Activated T-helper 1 cell treated with Interleukin-2 at 50 U/mL for 16 hours (primary cell): ENCODE results near the gene CACNA2D4.
A peak's percentile ranks its signal among the peaks of the same experiment; 100 is the strongest.

ENCODE experiments used
- DNase-seq: peaks from one replicate; pipeline ENCODE4 v3.0.0-alpha.2; 2020; ENCODE audit warnings: low read depth

Gene CACNA2D4

DNA sequence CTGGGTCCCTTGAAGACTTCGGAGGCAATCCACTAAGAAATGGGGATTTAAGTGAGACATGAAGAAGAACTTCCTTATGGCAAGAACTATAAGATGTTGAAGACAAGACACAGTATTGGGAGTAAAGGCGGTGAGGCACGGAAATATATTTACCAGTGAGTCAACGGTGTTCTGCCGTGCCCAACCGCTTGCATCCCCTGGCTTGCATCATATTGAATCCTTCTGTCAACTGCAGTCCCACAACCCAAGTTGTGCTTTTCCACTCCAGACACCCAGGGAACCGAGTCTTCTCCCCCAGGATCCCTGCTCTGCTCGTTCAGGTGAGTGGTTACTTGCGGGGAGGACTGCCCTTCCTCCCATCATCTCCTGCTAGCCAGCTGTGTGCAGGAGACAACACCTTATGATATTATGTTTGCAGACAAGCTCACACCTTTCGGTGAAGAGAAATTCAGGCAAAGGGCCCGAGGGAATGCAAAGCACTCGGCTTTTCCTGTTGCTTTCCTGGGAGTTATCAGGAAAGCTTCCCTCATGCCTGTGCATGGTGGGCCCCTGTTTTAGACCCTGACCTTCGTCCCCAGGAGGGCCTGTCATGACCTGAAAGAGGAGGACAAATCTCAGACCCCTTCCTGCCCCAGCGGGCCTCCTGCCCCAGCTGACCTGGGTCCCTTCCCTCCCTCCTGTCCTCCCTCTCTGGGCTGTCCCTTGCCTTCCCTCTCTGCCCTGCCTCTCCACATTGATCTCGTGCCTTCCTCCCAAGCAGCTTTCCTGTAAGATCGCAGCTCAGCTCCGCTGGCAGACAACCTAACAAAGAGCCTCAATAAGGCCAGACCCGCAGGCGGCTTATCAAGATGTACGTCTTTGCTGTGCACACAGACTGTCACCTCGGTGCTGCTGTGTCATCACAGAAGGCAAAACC lies 102.4 kb downstream of the CACNA2D4 start:
- no peak for DNase-seq

DNA sequence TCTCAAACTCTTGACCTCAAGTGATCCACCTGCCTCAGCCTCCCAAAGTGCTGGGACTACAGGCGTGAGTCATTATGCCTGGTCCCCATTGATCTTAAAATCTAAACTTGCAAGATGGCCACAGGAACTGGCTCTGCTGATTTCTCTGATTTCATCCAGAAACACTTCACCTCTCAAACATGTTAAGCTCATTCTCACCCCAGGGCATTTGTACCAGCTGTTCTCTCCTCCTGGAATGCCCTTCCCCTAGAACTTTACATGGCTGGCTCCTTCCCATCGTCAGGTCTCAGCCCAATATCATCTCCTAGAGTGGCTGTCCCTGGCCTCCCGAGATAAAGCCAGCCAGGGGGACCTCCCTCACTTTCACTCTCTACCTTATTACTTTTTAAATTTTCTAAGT lies 103.3 kb downstream of the CACNA2D4 start:
- DNase-seq = no peak

DNA sequence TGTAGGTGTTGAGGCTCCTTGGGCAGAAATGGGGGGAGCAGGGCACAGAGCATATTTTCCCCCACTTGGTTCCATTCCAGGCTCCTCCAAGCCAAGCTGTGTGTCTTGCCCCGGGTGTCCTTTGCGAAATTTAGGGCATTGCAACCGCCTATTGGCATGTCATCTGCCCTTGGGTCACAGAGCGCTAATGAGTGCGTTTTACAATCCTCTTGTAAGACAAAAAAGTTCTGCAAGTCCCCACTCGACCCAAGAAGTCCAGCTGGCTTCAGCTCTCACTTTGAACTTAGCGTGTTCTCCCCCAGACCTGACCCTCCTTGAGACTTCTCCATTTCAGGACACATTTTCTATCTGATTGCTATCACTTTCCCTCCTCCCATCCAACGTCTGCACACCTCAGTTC lies 104.2 kb downstream of the CACNA2D4 start:
- DNase-seq = no peak

DNA sequence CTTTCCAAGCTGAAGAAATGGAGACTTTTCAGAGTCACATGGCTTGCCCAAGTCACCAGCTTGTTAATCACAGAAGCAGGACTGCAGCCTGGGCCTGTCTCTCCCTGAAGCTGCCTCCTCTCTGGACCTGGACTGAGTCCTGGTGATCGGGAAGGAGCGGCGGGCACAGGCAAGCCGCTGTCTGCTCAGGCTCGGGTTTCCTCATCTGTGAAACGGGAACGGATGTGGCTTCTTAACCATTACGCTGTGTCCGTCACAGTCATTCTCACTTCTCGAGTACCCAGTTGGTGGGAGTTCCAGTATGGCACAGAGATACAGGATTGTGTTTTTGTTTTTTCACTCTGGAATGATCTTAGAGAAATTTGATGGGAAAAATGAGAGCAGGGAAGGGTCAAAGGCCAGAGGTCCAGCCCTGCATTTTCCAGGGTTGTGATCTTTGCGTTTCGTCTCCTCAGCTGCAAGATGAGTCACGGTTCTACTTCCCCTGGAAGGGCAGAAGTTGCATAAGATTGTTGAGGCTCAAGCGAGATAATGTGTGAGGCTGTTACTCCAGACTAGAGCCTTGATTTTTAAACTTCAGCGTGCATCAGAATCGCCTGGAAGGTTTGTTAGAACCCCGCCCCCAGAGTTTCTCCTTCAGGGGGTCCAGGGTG lies 105.7 kb downstream of the CACNA2D4 start:
- DNase-seq = no peak

DNA sequence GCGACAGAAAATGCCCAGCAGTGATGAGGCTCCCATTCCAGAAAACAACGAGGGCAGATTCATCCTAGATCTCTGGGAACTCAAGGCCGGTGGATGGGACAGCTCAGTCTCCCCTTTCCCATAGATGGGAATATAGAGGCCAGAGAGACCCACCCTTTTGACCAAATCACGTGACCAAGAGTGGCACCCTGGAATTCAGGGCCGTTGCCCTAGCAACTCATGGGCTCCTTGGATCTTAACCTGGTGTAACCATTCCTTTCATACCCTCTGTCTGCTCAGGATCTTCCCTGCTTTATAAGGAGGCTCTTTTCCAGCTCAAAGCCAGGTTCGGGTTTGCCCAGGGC lies 106.5 kb downstream of the CACNA2D4 start:
- DNase-seq = no peak

DNA sequence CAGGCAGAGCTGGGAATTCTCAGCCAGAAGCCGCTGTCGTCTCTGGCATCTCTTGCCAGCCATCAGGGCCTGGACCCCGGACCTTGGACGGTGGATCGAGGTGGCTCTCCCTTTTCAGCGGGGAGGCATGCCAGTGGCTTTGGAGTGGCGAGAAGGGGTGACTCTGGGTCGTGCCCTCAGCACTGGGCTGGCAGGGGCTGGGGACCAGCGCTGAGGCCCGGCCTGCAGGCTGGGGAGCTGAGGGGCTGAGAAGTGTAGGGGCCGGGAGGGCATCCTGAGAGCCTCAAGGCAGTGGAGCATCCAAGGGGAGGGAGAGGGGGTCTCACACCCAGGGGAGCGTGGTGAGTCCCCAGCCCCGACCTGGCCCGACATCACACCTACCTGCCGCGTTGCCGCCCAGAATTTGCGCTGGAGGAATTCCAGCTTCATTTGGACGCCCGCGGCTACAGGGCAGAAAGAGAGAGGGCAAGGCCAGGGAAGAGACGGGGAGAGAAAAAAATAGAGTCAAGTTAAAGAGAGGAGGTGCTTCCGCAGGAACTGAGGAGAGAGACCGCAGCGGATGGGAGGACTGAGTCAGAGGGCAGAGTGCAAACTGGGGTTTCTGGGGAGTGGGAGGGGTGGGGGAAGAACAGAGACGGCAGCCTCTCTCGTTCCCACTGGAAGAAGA lies 107.0 kb downstream of the CACNA2D4 start:
- no peak for DNase-seq

DNA sequence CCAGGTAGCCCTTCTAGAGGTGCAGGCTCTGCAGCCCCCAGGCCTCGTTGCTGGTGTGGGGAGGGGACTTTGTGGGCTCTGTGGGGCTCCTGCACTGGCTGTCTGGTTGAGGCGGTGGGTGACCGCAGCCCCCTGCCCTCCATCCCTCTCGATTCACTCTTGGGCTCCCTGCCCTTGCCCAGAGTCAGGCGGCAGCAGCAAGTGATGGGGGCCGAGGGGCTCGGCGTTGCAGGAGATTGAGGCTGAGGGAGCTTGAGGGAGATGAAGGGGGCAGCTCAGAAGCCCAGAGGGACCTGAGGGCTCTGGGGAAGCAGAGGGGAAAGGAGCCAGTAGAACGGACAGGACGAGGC lies 107.5 kb downstream of the CACNA2D4 start:
- DNase-seq = no peak

DNA sequence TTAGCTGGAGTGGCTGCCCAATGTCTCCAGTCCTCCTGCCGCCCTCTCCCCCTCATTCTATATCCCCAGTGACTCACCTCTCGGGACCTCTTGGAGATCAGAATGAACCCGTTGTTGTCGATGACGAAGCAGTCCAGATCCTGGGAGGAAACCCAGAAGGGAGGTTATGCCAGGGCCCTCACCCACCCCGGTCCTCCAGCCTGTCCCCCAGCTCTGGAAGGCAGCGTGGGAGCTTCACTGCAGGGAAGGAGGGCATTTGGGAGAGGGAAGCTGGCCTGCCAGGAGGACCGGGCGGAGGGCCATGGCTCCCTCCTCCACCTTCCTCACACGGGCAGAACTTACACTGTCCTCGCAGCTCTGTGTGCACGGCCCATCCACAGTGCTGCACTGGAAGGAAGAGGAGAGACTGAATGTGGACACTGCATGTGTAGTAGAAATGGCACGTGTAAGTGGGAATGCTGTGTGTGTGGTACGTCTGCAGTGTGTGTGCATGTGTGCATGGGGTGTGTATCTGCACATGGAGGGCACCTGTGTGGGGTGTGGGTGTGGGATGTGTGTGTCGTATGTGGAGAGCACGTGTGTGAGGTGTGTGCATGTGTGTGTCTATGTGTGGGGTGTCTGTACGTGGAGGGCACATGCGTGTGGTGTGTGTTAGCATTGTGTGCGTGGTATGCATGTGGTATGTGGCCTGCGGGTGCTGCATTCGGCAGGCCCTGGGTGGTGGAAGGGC lies 108.1 kb downstream of the CACNA2D4 start:
- DNase-seq = no peak

DNA sequence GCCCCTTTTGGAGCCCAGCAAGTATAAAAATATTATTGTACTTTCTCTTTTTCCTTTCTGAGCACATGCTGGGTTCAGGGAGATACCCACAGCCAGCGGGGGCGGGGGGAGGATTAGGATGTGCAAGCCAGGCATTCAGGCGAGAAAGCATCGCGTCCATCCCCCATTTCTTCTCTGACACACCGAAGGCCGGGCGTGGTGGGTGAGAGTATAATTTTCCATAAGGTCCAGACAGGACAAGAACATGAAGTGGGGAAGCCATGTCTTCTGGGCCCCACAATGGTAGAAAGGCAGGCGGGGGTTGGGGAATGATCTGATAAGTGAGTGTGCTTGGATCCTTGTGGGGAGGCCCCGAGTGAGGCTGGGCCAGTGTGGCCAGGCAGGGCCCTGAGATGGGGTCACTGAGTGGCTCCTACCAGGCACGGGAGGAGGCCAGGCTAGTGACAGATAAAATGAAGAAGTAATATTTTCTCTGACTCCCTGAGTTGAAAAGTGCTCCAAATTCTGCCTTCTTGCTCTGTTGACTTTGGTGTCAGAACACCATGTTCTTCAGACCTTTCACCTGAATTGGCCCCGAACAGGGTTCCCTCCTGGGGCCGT lies 108.8 kb downstream of the CACNA2D4 start:
- DNase-seq = no peak

DNA sequence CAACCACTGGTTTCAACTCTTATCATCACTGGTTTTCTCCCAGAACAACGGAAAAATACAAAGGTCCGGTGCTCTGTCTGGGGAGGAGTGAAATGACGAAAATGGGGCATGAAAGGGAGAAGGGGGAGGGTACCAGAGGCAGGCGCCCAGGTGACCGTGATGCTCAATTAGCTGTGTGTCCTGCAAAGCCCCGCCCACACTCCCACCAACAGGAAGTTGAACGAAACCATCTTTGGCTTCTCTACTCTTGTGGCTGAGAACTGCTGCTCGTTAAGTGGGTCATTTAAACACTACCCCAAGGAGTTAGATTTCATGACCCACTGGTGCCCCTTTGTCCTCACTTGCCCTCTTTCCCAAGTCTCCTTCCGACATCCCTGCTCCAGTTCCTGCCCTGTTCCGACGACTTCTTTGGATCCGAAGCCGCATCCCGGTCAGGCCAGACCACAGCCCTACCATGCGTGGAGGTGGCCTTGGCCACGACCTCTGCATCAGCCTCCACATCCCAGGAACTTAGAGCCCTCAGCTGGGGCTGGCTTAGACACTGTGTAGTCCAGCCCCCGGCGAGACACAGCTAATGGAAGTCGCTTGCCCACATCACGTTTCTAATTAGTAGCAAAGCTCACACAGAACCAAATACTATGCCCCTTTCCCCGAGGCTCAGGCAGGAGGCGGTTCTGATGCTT lies 109.5 kb downstream of the CACNA2D4 start:
- DNase-seq = no peak

DNA sequence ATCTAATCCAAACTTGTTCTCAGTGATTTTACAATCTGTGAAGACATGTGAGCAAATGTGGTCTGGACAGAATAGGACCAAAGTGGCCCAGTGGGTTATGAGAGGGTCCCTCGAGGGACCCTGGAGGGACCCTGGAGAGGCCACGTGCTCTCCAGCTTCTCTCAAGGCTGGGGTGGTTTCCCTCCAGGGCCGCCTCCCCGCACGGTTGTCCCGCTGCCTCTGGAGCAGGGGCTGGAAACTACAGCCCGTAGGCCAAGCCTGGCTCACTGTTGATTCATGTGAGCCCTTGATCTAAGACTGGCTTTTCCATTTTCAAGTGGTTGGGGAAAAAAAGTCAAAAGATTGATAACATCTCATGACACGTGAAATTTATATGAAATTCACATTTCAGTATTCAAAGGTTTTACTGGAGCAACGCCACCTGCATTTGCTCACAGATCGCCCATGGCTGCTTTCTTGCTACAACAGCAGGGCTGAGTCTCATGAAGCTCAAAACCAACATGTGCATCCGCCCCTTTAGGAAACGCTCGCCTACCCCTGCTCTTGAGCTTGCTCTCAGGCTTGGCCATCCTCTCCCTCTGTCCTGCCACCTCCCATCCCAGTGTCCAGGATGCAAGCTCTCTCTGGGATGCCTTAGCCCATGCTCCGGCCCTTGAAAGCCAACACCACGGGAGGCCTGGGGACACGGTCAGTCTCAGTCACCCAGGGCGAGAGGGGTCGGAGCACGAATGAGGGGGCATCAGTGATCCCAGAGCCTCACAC lies 110.2 kb downstream of the CACNA2D4 start:
- DNase-seq = no peak

DNA sequence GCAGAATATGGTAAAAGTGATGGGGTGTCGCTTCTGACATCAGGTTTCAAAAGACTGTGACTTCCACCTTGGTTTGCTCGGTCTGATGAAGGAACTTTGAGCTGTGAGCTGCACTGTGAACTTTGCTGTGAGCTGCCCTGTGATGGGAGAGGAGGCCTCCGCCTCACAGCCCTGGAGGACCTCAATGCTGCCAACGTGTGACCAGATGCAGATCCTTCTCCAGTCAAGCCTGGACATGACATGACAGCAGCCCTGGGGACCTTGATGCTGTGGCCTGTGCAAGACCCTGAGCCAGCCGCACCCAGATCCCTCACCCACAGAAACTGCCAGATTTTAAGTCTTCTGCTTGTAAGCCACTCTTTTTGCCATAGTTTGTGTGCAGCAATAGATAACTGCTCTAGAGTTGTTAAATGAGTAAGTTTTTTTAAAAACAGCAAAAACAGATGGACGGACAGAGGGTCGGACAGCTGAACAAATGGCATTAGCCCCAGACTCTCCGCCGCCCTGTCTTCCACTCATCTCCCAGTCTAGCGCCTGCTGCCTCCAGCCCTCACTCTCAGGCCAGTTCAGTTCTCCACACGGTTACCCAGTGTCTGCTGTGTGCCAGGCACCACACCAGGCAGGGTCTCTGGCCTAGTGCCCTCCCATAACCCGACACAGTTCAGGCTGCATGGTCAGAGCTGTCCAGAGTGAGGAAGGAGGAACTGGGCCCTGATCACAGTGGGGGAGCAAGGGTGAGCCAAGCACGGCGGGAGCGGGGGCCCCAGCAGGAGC lies 111.2 kb downstream of the CACNA2D4 start:
- no peak for DNase-seq

DNA sequence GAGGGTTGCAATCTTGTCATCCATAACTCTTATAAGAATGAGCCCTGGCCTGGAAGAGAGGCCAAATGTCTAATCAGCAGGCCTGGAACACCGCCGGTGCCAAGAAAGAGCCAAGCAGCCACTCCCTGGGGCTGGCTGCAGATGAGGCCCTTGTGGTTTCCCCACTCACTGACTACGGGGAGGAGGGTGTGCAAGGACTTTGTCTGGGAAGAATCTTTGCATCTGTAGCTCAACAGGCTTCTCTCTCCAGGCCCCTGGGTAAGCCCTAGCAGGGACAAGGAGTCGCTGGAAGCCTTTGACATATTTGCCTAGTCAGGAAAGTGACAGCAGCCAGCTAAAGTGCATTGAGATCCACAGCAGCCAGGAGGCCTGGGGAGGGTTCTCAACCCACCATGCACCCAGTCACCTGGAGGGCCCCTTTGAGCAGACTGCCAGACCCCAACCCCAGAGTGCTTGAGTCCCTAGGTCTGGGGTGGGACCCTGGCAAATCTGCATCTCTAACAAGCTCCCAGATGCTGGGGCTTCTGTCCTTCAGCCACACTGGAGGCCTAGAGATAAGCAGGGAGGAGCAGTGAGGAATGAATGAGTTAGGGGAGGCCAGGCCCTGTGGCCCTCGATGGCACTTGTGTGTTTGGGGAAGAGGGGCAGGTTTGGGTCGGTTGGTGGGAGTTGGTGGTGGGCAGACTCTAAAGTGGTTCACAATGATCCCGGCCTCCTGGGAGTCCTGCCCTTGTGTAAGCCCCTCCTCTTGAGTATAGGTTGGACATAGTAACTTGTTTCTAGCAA lies 112.0 kb downstream of the CACNA2D4 start:
- DNase-seq = no peak

DNA sequence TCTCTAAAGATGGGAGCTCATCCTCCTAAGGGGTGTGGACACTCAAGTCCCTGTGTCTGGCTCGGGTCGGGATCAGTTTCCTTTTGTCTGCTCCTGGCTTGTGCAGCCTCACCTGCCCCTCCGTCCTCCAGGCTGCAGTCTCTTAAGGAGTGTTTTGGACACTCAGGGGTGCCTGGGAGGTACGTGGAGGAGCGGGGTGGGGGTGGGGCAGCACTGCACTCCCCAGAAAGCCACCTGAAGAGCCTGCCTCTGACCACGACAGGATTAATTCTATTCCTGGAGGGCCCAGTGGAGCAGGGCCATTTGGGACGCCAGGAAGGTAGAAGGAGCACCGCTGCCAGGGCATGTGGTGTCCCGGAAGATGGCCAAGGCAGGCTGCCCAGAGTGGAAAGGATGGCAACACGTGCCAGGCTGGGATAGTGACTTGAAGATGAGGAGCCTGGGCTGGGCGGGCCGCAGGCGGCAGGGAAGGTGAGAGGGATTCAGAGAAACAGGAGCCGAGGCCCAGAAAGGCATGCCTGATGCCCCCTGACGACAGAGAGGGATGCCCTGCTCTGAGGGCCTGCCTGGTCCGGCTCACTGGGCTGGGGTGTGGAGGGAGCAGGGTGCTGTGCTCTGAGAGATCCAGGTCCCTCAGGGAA lies 112.9 kb downstream of the CACNA2D4 start:
- no peak for DNase-seq

DNA sequence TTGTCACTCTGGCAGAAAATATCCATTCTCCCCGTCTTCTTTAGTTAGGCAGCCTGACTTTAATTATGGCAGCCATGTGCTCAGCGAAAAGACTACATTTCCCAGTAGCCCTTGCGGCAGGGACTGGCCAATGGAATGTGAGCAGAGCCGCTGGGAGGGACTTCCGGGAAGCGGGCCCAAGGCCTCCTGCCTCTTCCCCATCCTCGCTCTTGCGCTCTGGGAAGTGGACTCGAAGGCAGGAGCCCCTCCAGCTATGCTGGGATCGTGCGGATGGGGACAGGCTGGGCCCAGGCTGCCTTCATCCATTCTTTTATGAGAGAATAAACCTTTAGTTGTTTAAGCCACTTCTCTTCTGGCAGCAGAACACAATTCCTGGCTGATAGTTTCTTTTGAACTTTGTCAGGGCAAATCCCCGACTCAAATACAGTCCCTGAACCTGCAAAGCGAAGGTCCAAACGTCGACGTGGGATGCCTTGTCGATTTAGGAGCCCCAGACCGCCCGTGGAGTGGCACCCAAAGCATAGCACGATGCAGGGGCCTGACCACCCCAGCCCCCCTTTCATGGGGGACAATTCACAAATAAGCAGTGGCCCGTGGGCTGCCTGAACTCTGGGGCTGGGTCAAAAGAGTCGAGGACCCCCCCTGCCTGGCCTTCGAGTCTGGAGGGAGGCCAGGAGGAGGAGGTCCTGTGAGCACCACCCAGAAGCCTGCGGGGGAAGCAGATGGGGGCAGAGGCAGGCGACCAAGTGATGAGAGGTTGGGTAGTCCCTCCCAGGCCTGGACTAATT lies 113.7 kb downstream of the CACNA2D4 start:
- DNase-seq = peak; percentile 70

DNA sequence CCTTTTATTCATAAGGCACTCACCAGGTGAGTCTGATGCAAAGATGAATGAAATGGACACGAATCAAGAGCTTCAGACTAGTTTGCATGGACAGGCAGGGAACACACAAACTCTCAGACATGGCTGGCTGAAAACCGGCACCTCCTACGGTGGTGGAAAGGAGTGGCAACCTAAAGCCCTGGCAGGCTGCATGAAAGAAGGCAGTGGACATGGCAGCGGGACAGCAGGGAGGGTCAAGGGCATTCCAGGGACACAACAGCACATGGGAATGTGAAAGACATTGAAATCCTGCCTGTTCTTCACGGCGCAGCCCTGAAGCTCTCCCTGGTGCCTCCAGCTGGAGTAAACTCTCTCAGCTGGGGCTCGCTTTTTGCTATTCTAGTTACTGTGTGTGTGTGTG lies 114.7 kb downstream of the CACNA2D4 start:
- no peak for DNase-seq

DNA sequence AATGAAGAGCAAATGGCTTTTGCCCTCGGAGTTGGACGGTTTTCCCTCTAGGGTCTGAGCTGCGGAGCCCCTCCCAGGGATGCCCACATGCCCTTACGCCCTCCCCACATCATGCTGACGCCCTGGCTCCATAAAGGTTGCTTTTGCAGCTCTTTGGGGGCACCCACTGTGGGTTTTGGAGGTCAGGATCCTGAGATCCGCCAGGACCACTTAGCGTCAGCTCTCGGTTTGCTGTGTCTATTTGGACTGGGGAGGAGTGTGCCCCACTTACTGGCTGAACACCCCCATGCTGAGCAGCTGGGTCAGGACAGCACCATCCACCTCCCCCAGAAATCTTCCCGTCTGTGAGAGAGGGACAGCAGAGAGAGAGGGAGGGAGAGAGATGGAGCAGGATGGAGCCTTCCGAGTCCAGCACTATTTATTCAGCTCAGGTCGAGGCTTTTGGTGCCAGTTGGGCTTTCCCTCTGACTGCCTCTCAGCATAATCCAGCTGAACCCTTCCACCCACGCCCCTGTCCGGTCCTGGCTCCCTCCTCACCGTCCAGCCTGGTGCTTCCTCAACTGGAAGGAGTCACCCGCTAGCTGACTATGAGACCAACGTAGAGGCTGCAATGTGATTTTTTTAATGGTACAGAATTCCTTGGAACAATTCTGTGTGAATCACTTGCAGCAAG lies 117.0 kb downstream of the CACNA2D4 start:
- no peak for DNase-seq
